Adipose tissue (tissue), 3 donors: ENCODE measurements around the gene ME3. TPM values are rescaled to one million over a fixed set of nuclear protein-coding genes. Genes with fewer than 3 reads are reported as not detected.

Experiments
- H3K27ac ChIP-seq: one replicate; pipeline ENCODE4 v1.5.1; 2013; ENCODE audit warnings: low read depth, low read length
- WGBS, 3 donors: extraction: QIAGEN DNeasy Blood & Tissue Kit; methylation state at CpG; one replicate each; pipeline ENCODE4 v1.1.7; 2013; 5-methylcytosine and 5-hydroxymethylcytosine counted together
- polyA plus RNA-seq, 3 donors: library from polyadenylated mRNA; stranded (reverse); fragments of 200-250 nt; gene quantifications; one replicate each; pipeline ENCODE4 v1.2.3, GENCODE V29; 2013
- donor health status: healthy with polysubstance abuse.
- donor health status: Bipolar disorder and iron deficiency.
- donor health status: healthy.

The ME3 gene
- polyA plus RNA-seq, 3 donors, result 7.6 to 29.4 (median 14.5) TPM

- no peak overlapping the region for H3K27ac ChIP-seq
- WGBS, 3 donors, result 63 to 69% (median 68%) methylated on average over 1 of the region's 1 CpG
Measured at GRCh38 chr11:86696004-86696403, 23.6 kb upstream of the ME3 start.

GRCh38 chr11:86695373-86695772 is 23.0 kb upstream of the ME3 start:
- H3K27ac ChIP-seq, result no peak overlapping the region

- 79 to 85% (median 85%) methylated on average over 1 of the region's 1 CpG for WGBS, 3 donors
- H3K27ac ChIP-seq, result no peak overlapping the region
Measured at GRCh38 chr11:86693518-86693917, 21.1 kb upstream of the ME3 start.

- 94 to 100% (median 97%) methylated on average over 1 of the region's 1 CpG for WGBS, 3 donors
- no peak overlapping the region for H3K27ac ChIP-seq
Measured at GRCh38 chr11:86692746-86693145, 20.3 kb upstream of the ME3 start.

- no peak overlapping the region for H3K27ac ChIP-seq
- 78 to 100% (median 86%) methylated on average over 1 of the region's 1 CpG for WGBS, 3 donors
Measured at GRCh38 chr11:86692317-86692716, 19.9 kb upstream of the ME3 start.

- H3K27ac ChIP-seq, result no peak overlapping the region
- 75 to 87% (median 77%) methylated on average over 4 of the region's 4 CpGs for WGBS, 3 donors
Measured at GRCh38 chr11:86688398-86689179, 16.2 kb upstream of the ME3 start.

GRCh38 chr11:86687185-86687778 is 14.9 kb upstream of the ME3 start:
- no peak overlapping the region for H3K27ac ChIP-seq
- WGBS, 3 donors, result 42 to 72% (median 65%) methylated on average over 5 of the region's 5 CpGs

- 100% methylated on average over 1 of the region's 1 CpG for WGBS, 3 donors
Measured at GRCh38 chr11:86686531-86686930, 14.1 kb upstream of the ME3 start.

GRCh38 chr11:86681483-86681756 is 9.0 kb upstream of the ME3 start:
- H3K27ac ChIP-seq, result no peak overlapping the region
- WGBS, 3 donors, result 39 to 53% (median 48%) methylated on average over 2 of the region's 2 CpGs

More at GRCh38 chr11:86686531-86686930, 14.1 kb upstream of the ME3 start:
- H3K27ac ChIP-seq, result no peak overlapping the region

- no peak overlapping the region for H3K27ac ChIP-seq
- 72 to 82% (median 76%) methylated on average over 5 of the region's 5 CpGs for WGBS, 3 donors
Measured at GRCh38 chr11:86680716-86681482, 8.5 kb upstream of the ME3 start.

GRCh38 chr11:86678823-86679222 is 6.4 kb upstream of the ME3 start:
- 75 to 89% (median 83%) methylated on average over 3 of the region's 3 CpGs for WGBS, 3 donors
- H3K27ac ChIP-seq, result no peak overlapping the region

- WGBS, 3 donors, result 62 to 85% (median 82%) methylated on average over 3 of the region's 3 CpGs
- H3K27ac ChIP-seq, result no peak overlapping the region
Measured at GRCh38 chr11:86678296-86678695, 5.9 kb upstream of the ME3 start.

GRCh38 chr11:86676533-86677154 is 4.2 kb upstream of the ME3 start:
- H3K27ac ChIP-seq, result no peak overlapping the region
- WGBS, 3 donors, result 90 to 96% (median 90%) methylated on average over 6 of the region's 6 CpGs

GRCh38 chr11:86676010-86676409 is 3.6 kb upstream of the ME3 start:
- H3K27ac ChIP-seq, result no peak overlapping the region
- 89 to 100% (median 96%) methylated on average over 1 of the region's 1 CpG for WGBS, 3 donors

- no peak overlapping the region for H3K27ac ChIP-seq
- 31 to 76% (median 48%) methylated on average over 2 of the region's 2 CpGs for WGBS, 3 donors
Measured at GRCh38 chr11:86675017-86675416, 2.6 kb upstream of the ME3 start.

- no peak overlapping the region for H3K27ac ChIP-seq
- WGBS, 3 donors, result 77 to 92% (median 91%) methylated on average over 6 of the region's 6 CpGs
Measured at GRCh38 chr11:86673872-86674750, 1.7 kb upstream of the ME3 start.

- H3K27ac ChIP-seq, result no peak overlapping the region
- WGBS, 3 donors, result 77 to 87% (median 84%) methylated on average over 8 of the region's 8 CpGs
Measured at GRCh38 chr11:86673055-86673843, 833 bp upstream of the ME3 start.
